ENCODE results near the gene CCDC85A.

DNA sequence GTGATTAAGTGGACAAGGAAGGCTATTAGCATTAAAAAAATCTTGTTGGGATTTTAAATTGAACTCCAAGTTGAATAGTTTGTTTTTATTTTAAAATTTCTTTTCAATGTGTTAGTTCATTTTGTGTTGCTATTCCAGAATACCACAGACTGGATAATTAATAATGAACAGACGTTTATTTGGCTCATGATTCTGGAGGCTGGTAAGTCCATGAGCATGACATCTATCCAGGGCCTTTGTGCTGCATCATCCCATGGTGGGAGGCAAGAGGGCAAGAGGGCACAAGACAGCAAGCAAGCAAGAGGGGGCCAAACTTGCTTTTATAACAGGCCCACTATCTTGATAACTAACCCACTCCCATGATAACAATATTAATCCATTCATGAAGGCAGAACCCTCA is 22.5 kb downstream of the CCDC85A start:
- TF ChIP-seq, protein P1, sequence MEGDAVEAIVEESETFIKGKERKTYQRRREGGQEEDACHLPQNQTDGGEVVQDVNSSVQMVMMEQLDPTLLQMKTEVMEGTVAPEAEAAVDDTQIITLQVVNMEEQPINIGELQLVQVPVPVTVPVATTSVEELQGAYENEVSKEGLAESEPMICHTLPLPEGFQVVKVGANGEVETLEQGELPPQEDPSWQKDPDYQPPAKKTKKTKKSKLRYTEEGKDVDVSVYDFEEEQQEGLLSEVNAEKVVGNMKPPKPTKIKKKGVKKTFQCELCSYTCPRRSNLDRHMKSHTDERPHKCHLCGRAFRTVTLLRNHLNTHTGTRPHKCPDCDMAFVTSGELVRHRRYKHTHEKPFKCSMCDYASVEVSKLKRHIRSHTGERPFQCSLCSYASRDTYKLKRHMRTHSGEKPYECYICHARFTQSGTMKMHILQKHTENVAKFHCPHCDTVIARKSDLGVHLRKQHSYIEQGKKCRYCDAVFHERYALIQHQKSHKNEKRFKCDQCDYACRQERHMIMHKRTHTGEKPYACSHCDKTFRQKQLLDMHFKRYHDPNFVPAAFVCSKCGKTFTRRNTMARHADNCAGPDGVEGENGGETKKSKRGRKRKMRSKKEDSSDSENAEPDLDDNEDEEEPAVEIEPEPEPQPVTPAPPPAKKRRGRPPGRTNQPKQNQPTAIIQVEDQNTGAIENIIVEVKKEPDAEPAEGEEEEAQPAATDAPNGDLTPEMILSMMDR (IDR thresholded peaks at IDR 0.05), result no peak
- TF ChIP-seq POLR2A (IDR thresholded peaks at IDR 0.05), result no peak
